OCI-LY1 (cell line): Measurements from ENCODE around the gene LETM1.

Experiments
- H2AFZ ChIP-seq: fragments of 200-600 bp; sonication (generic), shearing (Covaris generic); 2 replicates; pipeline ENCODE4 v1.6.0; 2014; ENCODE audit warnings: antibody characterized with exemption, mild to moderate bottlenecking, low read length
- H3F3A ChIP-seq: fragments of 200-600 bp; sonication (generic), shearing (Covaris generic); 2 replicates; pipeline ENCODE4 v1.6.0; 2014; ENCODE audit warnings: mild to moderate bottlenecking, antibody characterized with exemption, low read length, moderate library complexity; ENCODE audit not compliant: insufficient read depth
- H3K27ac ChIP-seq: fragments of 200-600 bp; sonication (generic); 2 replicates; pipeline ENCODE4 v1.5.1; 2014; ENCODE audit warnings: low read length, mixed run types, mild to moderate bottlenecking, low read depth; ENCODE audit not compliant: poor library complexity, severe bottlenecking
- H3K27me3 ChIP-seq: fragments of 200-600 bp; sonication (generic); 2 replicates; pipeline ENCODE4 v1.6.0; 2014; ENCODE audit warnings: antibody characterized with exemption, mild to moderate bottlenecking, low read length, moderate library complexity; ENCODE audit not compliant: insufficient read depth
- H3K36me3 ChIP-seq: fragments of 200-600 bp; sonication (generic); 2 replicates; pipeline ENCODE4 v1.6.1; 2014; ENCODE audit warnings: mild to moderate bottlenecking, antibody characterized with exemption, low read length, moderate library complexity, mixed read lengths; ENCODE audit not compliant: insufficient read depth
- H3K4me1 ChIP-seq: fragments of 200-600 bp; sonication (generic); 2 replicates; pipeline ENCODE4 v1.5.1; 2014; ENCODE audit warnings: mild to moderate bottlenecking, low read length, moderate library complexity; ENCODE audit not compliant: insufficient read depth, severe bottlenecking
- H3K4me2 ChIP-seq: fragments of 200-600 bp; sonication (generic), shearing (Covaris generic); 2 replicates; pipeline ENCODE4 v1.6.1; 2014; ENCODE audit warnings: low read length
- H3K4me3 ChIP-seq: fragments of 200-600 bp; sonication (generic); 2 replicates; pipeline ENCODE4 v1.5.1; 2014; ENCODE audit warnings: low read length, low read depth, mild to moderate bottlenecking, mixed read lengths; ENCODE audit not compliant: poor library complexity, severe bottlenecking
- H3K79me2 ChIP-seq: fragments of 200-600 bp; shearing (Covaris generic); 2 replicates; pipeline ENCODE4 v1.6.1; 2016; ENCODE audit warnings: mixed run types, low read length, mixed read lengths; ENCODE audit not compliant: insufficient read depth
- H3K9ac ChIP-seq: fragments of 200-600 bp; sonication (generic), shearing (Covaris generic); 2 replicates; pipeline ENCODE4 v1.6.1; 2014; ENCODE audit warnings: mild to moderate bottlenecking, low read length, mixed read lengths
- H3K9me2 ChIP-seq: fragments of 200-600 bp; sonication (generic), shearing (Covaris generic); 2 replicates; pipeline ENCODE4 v1.6.1; 2014; ENCODE audit warnings: low read depth, mild to moderate bottlenecking, low read length, mixed read lengths
- H3K9me3 ChIP-seq: fragments of 200-600 bp; shearing (Covaris generic); 2 replicates; pipeline ENCODE4 v1.6.1; 2014; ENCODE audit warnings: low read length, mixed read lengths
- H4K20me1 ChIP-seq: fragments of 200-600 bp; sonication (generic), shearing (Covaris generic); 2 replicates; pipeline ENCODE4 v1.6.0; 2016; ENCODE audit warnings: mild to moderate bottlenecking, low read length; ENCODE audit not compliant: insufficient read depth
- CTCF ChIP-seq: fragments of 200-600 bp; sonication (generic), shearing (Covaris generic); IDR thresholded peaks from 2 replicates; pipeline ENCODE4 v1.5.1; 2017; ENCODE audit warnings: mild to moderate bottlenecking, antibody characterized with exemption, low read length, moderate library complexity, mixed read lengths
- EZH2 ChIP-seq: fragments of 200-600 bp; sonication (generic), shearing (Covaris generic); IDR thresholded peaks from 2 replicates; pipeline ENCODE4 v1.8.0; 2017; ENCODE audit warnings: borderline replicate concordance, mixed run types, mild to moderate bottlenecking, antibody characterized with exemption, low read length, moderate library complexity, mixed read lengths

The LETM1 gene

GRCh38 chr4:1890979-1891570 is 35.1 kb upstream of the LETM1 start:
- Histone ChIP-seq H3K79me2 (peaks cover 92% of the 10 kb centered on the region), H3K4me1 (peaks cover 15% of the 10 kb centered on the region), H3K27me3 (no peaks in the 10 kb centered on the region), H3K4me3 (no peak overlapping the region), H4K20me1 (no peaks in the 10 kb centered on the region), H3K9ac (no peak overlapping the region), H3K4me2 (no peak overlapping the region), H3F3A (no peaks in the 10 kb centered on the region), H3K9me3 (no peaks in the 10 kb centered on the region), H3K36me3 (no peaks in the 10 kb centered on the region), H3K27ac (no peak overlapping the region), H2AFZ (no peak overlapping the region), H3K9me2 (no peaks in the 10 kb centered on the region)
- TF ChIP-seq EZH2 = no peak
- no peak for TF ChIP-seq CTCF

GRCh38 chr4:1887052-1887451 is 31.1 kb upstream of the LETM1 start:
- no peaks in the 10 kb centered on the region for H3F3A ChIP-seq
- H3K27me3 ChIP-seq = no peaks in the 10 kb centered on the region
- no peak overlapping the region for H3K4me3 ChIP-seq
- no peaks in the 10 kb centered on the region for H3K9me2 ChIP-seq
- no peak overlapping the region for H3K9ac ChIP-seq
- H3K4me1 ChIP-seq = peaks cover 6% of the 10 kb centered on the region
- H3K4me2 ChIP-seq = no peak overlapping the region
- H4K20me1 ChIP-seq = no peaks in the 10 kb centered on the region
- TF ChIP-seq CTCF (no peak), EZH2 (no peak)
- no peaks in the 10 kb centered on the region for H3K9me3 ChIP-seq
- 0 out of 2 replicates have a peak, but pooled peaks cover under 1% of the 10 kb centered on the region for H3K36me3 ChIP-seq
- H3K79me2 ChIP-seq = peaks cover 95% of the 10 kb centered on the region
- H3K27ac ChIP-seq = peak overlapping the region; percentile 49
- H2AFZ ChIP-seq = no peak overlapping the region

- Histone ChIP-seq H2AFZ (no peak overlapping the region), H3K9ac (no peak overlapping the region), H3K4me3 (no peak overlapping the region), H3K79me2 (peaks cover 95% of the 10 kb centered on the region), H3K36me3 (peaks cover 7% of the 10 kb centered on the region; the same call in 1 of the 2 replicates), H3K4me2 (no peak overlapping the region), H3K4me1 (peaks cover 6% of the 10 kb centered on the region), H3K27me3 (no peaks in the 10 kb centered on the region), H3F3A (no peaks in the 10 kb centered on the region), H3K27ac (no peak overlapping the region), H3K9me2 (no peaks in the 10 kb centered on the region), H4K20me1 (no peaks in the 10 kb centered on the region), H3K9me3 (no peaks in the 10 kb centered on the region)
- no peak for TF ChIP-seq CTCF
- no peak for TF ChIP-seq EZH2
Observed at GRCh38 chr4:1885414-1885813, 29.5 kb upstream of the LETM1 start.
